Ishikawa (cell line): ENCODE results near the gene WFDC6.

ENCODE experiments used
- CEBPB ChIP-seq: IDR thresholded peaks from 2 replicates; pipeline ENCODE4 v1.6.1; 2012
- CREB1 ChIP-seq: IDR thresholded peaks from 2 replicates; pipeline ENCODE4 v1.6.1; 2012; ENCODE audit warnings: low read depth
- EGR1 ChIP-seq: IDR thresholded peaks from 2 replicates; pipeline ENCODE4 v1.6.1; 2012
- EP300 ChIP-seq: IDR thresholded peaks from 2 replicates; pipeline ENCODE4 v1.6.1; 2012; ENCODE audit warnings: borderline replicate concordance
- FOXM1 ChIP-seq: IDR thresholded peaks from 2 replicates; pipeline ENCODE4 v1.6.1; 2012; ENCODE audit warnings: low read depth, borderline replicate concordance
- RAD21 ChIP-seq: IDR thresholded peaks from 2 replicates; pipeline ENCODE4 v1.6.1; 2012; ENCODE audit warnings: low read depth
- REST ChIP-seq: IDR thresholded peaks from 2 replicates; pipeline ENCODE4 v1.6.1; 2012; ENCODE audit warnings: low read depth, mild to moderate bottlenecking
- TAF1 ChIP-seq: IDR thresholded peaks from 2 replicates; pipeline ENCODE4 v1.6.1; 2012; ENCODE audit warnings: low read depth, mild to moderate bottlenecking
- TCF12 ChIP-seq: IDR thresholded peaks from 2 replicates; pipeline ENCODE4 v1.6.1; 2012; ENCODE audit warnings: low read depth
- TEAD4 ChIP-seq: IDR thresholded peaks from 2 replicates; pipeline ENCODE4 v1.6.1; 2012
- YY1 ChIP-seq: IDR thresholded peaks from 2 replicates; pipeline ENCODE4 v1.6.1; 2012; ENCODE audit warnings: low read depth
- TF ChIP-seq, protein P1 (sequence below): IDR thresholded peaks from 2 replicates; pipeline ENCODE4 v1.6.1; 2012

DNA sequence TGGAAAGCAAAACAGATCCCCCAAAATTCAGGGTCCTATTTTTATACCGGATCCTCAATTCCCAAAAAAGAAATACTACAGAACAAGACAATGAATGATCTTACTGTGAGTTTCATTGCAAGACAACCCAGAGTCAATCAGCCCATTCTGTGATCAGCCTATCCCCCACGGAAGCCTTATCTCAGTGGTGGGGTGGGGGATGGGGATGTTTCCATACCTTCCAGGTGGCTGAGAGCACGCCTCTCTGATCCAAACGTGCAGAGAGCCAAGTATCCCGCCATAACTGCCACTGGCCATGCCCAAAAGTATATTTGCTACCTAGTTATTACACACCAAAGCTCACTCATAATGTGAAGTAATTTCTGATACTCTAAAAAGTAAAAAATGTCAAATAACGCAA, 54.6 kb downstream of the WFDC6 start:
- TF ChIP-seq REST, result no peak
- no peak for TF ChIP-seq YY1
- no peak for TF ChIP-seq EP300
- no peak for TF ChIP-seq FOXM1
- no peak for TF ChIP-seq RAD21
- no peak for TF ChIP-seq CEBPB
- TF ChIP-seq TAF1, result no peak
- no peak for TF ChIP-seq EGR1
- no peak for TF ChIP-seq CREB1
- TF ChIP-seq, protein P1, sequence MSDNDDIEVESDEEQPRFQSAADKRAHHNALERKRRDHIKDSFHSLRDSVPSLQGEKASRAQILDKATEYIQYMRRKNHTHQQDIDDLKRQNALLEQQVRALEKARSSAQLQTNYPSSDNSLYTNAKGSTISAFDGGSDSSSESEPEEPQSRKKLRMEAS, result no peak
- no peak for TF ChIP-seq TEAD4
- TF ChIP-seq TCF12, result no peak
